Measurements from ENCODE around the gene MELTF.

Gene MELTF

GRCh38 chr3:196962108-196962929 lies 67.3 kb downstream of the MELTF start:
- no peak overlapping the region for H3K27ac ChIP-seq (ENCODE audit: low read depth, low read length)
- no peak overlapping the region for H3K4me3 ChIP-seq (ENCODE audit: low read depth, low read length)
- H3K9ac ChIP-seq (ENCODE audit: low read depth, low read length) = no peak overlapping the region
- no peaks in the 10 kb centered on the region for H3K36me3 ChIP-seq (ENCODE audit: control insufficient read depth, insufficient read depth, low read length)
- H3K9me3 ChIP-seq (ENCODE audit: control insufficient read depth, insufficient read depth, low read length) = no peaks in the 10 kb centered on the region
- H3K27me3 ChIP-seq (ENCODE audit: control insufficient read depth, insufficient read depth, low read length) = peaks cover 30% of the 10 kb centered on the region
- no peaks in the 10 kb centered on the region; the same call in 1 of the 2 replicates for H3K4me1 ChIP-seq (ENCODE audit: control insufficient read depth, insufficient read depth, low read length)

- Histone ChIP-seq H3K9ac (ENCODE audit: low read depth, low read length) (no peak overlapping the region), H3K4me3 (ENCODE audit: low read depth, low read length) (no peak overlapping the region), H3K9me3 (ENCODE audit: control insufficient read depth, insufficient read depth, low read length) (no peaks in the 10 kb centered on the region), H3K27ac (ENCODE audit: low read depth, low read length) (no peak overlapping the region), H3K4me1 (ENCODE audit: control insufficient read depth, insufficient read depth, low read length) (no peaks in the 10 kb centered on the region), H3K27me3 (ENCODE audit: control insufficient read depth, insufficient read depth, low read length) (no peaks in the 10 kb centered on the region), H3K36me3 (ENCODE audit: control insufficient read depth, insufficient read depth, low read length) (no peaks in the 10 kb centered on the region)
Observed at GRCh38 chr3:196954832-196955231, 74.8 kb downstream of the MELTF start.

Measured in HUES48 (cell line).